ENCODE data around the gene SMYD3.
"Not testable (repeated sequence)": the region's sequence is repeated elsewhere in the genome, so short reads cannot be mapped to it uniquely, and the experiment has no call there.

The SMYD3 gene

DNA sequence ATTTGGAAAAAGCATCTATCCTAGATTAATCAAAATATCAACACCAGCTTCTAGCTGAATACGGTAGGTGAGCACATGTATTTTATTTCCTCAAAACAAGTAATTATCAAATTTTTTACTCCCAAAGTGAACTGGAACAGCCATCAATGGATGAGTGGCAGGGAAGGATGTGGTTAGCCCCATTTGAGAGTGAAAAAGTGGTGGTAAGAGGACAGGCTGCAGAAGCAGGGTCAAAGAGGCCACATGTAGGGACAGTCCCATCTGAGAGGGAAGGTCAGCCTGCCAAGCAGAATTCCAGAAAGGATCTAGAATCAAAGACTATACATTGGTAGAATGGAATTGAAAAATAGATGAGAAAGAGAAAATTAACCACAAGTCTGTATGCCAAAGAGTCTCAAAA lies 163.8 kb downstream of the SMYD3 start:
- no peak for DNase-seq

DNA sequence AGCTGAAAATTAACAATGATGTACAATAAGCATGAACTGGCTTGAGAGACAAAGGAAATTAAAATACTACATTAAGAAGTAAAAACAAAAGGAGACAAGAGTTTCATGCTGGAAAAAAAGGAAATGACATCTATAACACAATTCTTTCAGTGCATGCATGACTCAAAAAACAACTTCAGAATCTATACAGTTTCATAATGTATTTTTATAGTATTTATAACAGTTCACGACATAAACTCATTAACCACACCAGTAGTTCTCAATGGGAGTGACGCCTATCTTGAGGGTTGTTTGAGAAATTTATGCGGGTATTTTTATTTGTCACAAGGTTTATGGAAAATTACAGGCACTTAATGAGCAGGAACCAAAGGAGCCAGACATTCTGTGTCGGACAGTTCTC lies 168.5 kb downstream of the SMYD3 start:
- DNase-seq = peak; percentile 37

DNA sequence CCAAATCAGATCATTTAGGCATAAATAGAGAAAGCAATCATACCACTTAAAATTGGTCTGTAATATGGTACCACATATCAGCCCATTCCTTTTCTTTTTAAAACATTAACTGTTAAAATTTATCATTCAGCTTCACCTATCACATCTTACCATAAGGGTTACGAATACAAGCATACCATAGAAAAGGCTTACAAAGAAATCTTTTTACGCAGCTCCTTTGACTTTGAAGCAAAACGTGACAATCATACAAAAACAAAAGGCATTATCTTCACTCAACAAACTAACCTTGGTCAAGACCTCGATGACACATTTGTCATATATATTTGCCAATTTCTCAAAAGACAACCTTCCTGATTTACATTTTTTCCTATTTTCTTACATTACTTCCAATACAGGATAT lies 169.0 kb downstream of the SMYD3 start:
- no peak for DNase-seq

DNA sequence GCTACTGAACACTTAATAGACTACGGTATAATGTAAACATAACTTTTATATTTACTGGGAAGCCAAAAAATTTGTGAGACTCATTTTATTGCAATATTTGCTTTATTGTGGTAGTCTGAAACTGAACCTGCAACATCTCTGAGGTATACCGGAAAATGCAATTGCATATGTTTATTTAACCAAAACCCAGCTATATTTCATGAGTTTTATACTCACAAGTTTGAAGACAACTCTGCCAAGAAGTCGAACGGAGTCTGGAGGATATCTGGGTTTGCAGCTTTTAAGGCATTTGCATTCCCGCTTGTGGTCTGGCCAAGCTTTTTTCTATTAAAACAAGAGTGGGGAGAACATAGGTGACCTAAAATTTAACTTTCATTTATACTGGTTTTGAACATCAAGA lies 171.9 kb downstream of the SMYD3 start:
- no peak for DNase-seq

DNA sequence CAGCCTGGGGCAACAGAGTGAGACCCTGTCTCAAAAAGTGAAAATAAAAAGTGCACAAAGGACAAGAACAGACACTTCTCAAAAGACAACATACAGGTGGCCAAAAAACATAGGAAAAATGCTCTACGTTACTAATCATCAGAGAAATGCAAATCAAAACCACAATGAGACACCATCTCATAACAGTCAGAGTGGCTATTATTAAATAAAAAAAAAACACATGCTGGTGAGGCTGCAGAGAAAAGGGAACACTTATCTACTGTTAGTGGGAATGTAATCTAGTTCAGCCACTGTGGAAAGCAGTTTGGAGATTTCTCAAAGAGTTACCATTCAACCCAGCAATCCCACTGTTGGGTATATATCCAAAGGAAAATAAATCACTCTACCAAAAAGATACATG lies 173.2 kb downstream of the SMYD3 start:
- DNase-seq = no peak

DNA sequence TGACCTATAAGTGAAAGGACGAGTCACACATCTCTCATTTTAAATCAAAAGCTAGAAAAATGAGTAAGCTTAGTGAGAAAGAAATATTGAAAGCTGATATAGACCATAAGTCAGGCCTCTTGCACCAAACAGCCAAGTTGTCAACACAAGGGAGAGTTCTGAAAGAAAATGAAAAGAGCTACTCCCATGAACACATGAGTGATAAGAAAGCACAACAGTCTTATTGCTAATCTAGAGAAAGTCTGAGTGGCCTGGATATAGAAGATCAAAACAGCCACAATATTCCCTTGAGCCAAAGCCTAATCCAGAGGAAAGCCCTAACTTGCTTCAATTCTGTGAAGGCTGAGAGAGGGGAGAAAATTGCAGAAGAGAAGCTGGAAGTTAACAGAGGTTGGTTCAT lies 175.0 kb downstream of the SMYD3 start:
- DNase-seq = no peak

DNA sequence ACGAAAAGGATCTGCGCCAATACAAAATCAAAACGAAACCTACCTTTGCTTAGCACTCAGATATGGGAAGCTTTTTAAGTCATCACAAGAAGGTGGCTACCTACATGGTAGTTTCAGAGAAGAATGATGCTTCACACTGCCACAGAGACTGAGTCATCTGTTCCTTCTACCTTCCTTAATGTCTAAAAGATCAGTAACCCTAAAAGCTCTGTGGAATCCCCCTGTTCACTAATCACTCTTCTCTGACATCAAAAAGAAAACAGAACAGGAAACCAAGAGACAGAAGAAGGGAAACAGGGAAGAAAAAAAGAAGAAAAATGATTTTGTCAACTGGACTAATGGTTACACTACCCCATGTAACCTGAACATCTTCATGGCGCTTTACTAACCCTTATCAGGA lies 177.2 kb downstream of the SMYD3 start:
- no peak for DNase-seq

DNA sequence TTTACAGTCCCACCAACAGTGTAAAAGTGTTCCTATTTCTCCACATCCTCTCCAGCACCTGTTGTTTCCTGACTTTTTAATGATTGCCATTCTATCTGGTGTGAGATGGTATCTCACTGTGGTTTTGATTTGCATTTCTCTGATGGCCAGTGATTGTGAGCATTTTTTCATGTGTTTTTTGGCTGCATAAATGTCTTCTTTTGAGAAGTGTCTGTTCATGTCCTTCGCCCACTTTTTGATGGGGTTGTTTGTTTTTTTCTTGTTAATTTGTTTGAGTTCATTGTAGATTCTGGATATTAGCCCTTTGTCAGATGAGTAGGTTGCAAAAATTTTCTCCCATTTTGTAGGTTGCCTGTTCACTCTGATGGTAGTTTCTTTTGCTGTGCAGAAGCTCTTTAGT lies 177.8 kb downstream of the SMYD3 start:
- DNase-seq = not testable (repeated sequence)

DNA sequence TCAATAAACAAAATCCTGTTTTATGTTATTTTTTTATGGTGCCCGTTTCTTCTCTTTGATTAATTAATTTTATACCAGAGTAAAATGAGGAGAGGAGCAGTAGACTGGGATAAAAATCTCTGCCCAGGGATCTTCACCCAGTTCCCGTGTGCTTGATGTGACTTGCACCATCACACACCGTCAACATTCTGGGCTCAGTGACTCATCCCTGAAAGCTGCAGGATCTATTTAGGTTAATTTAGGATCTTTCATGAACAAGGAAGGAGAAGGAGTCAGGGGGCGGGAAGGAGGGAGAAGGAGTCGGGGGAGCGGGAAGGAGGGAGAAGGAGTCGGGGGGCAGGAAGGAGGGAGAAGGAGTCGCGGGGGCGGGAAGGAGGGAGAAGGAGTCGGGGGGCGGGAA lies 182.4 kb downstream of the SMYD3 start:
- no peak for DNase-seq

DNA sequence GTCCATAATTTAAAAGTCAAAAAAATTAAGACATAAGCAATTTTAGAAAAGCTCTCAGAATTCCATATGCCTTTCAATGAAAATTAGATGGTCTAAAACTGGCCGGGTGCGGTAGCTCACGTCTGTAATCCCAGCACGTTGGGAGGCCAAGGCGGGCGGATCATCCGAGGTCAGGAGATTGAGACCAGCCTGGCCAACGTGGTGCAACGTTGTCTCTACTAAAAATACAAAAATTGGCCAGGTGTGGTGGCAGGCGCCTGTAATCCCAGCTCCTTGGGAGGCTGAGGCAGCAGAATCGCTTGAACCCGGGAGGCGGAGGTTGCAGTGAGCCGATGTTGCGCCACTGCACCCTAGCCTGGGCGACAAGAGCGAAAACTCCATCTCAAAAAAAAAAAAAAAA lies 183.0 kb downstream of the SMYD3 start:
- not testable (repeated sequence) for DNase-seq

DNA sequence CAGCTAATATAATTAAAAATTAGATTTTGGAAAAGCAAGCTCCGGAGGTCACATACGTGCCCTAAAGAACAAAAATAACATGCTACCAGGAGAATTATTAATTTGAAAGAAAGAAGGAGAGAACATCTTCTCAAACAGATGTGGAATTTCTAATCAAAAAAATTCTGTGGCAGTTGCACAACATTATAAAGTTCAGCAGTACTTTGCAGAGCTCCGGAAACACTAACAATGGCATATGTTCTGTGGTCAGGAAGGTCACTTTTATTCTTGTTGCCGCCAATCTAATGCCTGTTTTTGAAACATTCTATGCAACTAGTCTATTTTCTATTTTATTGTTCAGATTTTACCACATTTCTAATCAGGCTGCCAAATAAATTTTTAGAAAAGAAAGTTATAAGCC lies 186.8 kb downstream of the SMYD3 start:
- DNase-seq = peak; percentile 50

DNA sequence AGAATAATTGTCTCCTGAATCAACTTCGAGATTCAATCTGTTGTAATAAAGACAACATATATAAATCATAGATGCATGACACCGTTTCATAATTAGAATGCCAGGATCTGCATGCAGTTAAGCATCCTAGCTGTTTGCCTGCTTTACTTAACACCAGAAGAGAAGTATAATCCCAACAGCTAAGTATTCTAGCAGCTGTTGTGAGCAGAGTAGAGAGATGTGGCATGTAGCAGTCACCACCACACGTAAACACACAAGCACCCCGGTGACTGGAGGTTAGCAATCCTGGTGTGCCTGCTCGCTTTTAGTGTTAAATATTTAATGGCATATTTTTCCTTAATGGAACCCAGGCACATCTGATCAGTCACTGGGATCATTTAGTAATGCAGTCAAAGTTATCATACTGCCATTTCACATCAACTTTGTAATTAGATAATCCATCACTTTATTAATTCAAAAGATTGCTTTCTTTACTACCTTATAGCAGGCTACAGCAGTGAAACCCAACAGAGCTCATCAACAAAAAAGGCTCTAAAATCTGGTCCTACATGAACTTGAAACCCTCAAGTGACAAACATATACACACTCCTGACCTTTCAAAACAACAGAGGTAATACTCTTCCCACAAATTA lies 187.9 kb downstream of the SMYD3 start:
- no peak for DNase-seq

DNA sequence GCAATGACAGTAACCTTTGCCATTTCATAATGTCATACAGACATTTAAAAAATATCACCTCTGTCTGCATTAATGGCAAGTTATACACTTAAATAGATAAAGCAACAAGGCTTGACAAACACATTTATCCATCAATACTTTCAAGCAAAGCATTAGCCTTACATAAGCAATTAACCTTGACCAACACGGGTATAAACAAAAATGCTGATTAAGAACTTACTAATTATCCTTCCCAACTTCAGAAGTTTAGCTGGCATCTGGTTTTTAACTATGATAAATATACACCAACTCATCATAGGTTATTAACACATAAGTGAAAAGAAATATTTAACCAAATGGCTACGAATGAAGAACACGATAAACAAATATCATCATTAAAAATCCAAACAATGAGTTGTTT lies 188.5 kb downstream of the SMYD3 start:
- no peak for DNase-seq

DNA sequence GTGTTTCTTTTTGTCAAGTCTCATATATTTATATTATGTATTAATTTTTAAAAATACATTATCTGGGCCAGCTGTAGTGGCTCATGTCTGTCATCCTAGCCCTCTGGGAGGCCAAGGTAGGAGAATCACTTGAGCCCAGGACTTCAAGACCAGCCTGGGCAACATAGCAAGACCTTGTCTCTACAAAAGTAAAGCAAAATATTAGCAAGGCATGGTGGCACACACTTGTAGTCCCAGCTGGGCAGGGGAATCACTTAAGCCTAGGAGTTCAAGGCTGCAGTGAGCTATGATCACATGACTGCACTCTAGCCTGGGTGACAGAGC lies 189.1 kb downstream of the SMYD3 start:
- DNase-seq = no peak

DNA sequence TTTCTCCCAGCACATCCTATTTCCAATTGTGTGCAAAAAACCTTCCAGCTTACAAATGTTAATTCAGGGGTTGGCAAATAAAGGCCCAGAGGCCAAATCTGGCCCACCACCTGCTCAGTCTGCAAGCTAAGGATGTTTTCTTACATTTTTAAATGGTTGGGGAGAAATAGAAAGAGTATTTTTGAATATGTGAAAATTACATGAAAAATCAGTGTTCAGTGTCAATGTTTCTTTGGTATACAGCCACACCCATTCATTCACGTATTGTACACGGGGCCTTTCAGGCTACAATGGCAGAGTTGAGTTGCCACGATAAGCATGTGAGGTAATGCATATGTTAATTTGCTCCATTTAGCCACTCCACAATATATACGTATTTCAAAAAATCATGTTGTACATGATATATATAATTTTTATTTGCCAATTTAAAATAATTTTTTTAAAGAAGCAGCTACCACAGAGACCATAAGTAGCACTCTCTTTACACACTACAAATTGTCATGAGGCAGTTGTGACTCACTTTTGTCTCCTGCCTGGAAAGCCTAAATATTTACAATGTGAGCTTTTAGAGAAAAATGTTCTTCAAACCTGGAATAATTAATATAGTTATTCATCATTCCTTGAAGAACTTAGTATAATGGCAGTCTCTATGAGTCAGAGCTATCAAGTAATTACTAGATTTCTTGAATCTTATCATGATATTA lies 189.6 kb downstream of the SMYD3 start:
- DNase-seq = no peak

DNA sequence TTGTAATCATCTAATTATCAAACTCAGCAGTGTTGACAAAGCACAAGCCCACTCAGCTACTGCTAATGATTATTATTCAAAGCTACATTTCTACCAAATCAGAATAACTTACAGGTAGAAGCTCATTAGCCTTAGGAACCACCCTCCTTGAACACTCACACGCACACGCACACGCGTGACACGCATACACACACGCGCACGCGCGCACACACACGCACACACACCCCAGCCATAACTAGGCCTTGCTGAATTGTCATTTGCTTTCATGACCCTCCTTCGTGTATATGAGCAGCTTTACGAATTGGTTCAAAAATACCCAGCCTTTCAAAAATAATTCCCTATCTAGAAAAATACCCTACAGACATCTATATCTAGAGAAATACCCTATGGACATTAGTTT lies 195.6 kb downstream of the SMYD3 start:
- no peak for DNase-seq

DNA sequence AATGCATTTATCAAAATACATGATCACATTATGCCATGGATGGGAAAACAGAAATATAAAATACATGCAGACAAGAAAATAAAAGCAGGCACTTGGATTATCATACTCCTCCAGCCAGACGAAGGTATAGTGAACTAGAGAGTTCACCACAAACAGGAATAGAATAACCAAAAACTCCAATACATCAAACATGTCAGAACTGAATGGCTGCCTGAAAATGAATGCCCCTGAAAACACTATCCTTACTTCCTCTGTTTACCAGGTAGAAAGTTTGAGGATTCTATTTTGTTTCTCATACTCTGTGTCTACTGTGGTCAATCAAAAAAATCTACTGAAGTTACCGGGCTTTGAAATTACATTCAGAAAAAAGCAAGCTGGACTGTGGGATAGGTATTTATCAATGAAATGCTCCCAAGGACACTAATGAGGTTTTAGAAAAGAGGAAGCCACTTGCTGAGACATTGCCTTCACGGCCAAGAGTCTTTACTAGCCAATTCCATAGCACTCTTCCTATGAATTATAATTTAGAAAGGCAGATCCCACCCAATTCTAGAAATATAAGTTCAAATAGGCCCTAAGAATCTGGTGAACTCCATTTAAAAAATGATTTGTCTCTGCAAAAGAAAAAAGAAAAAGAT lies 197.7 kb downstream of the SMYD3 start:
- peak; percentile 24 for DNase-seq

DNA sequence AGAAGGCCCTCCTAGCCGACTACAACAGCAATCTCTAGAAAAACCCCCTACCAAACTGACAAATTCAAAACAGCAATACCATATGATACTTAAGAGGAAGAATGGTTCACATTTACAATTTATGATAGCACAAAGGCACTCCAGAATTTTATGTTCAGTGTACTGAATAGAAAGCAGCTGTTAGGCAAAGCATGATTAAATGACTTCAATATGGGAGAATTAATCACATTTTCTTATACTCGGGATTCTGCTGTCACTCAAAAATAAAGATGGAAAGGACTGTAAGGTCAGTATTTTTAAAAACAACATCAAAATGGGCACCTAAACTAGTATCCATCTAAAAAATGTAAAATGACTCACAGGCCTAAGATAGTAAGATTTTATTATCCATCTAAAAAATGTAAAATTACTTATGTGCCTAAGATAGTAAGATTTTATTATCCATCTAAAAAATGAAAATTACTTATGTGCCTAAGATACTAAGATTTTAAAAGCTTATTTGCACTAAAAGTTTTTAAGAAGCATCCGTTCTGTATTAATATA lies 198.5 kb downstream of the SMYD3 start:
- DNase-seq = no peak

DNA sequence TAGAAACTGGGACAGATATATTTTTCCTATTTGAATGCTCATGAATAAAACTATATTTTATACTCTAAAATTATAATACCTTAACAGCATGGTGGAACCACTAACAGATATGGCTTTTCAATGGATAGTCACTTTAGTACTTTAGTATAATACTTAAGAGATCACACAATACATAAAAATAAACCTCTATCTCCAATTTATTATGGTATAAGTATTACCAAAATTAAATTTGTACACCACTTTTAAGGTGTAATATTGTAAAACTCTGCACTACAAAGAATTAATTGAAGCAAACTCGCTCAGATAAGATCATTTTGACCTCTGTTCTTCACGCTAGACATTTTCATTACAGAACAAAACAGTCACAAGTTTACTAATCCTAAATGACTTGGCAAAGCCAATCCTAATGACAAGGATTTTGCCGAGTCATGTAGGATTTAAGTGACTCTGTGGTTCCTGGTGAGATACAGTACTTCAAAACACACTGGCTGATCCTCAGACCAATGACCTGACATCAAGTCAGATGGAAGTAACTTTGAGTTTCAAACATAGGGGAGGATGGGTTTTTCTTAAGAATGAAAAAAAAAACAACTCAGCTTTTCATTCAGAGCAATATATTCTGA lies 200.6 kb downstream of the SMYD3 start:
- DNase-seq = peak; percentile 27

DNA sequence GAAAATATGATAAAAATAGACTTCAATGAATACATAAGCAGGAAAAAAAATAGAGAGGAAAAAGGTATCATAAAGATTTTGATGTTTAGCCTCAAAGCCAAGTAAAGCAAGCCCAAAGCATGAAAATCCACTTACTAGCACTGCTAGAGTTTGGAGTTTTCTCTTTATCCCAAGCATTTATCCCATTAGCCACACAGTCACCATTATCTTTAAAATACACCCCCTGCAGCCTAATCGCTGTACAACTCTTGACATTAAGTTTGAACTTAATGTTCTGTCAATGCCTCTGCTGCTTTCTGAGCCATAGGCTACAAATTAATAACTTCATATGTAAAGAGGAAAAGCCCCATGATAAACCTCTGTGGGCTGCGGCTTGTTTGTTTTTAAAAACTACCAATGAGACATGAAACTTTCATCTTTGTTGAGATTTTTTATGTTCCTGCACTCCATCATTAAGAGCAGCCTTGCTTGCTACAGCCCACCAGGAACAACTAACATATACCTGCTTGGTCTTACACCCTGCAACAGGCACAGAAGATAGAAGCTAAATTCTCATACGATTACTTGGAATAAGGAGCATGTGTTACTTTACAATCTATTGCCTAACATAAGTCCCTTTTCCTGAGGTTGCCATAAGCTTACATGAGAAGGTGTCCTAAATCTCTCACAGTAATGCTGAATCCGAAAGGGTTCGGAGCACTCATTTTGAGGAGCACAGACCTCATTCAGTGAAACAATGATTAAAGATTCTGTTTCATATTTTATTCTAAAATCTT lies 202.4 kb downstream of the SMYD3 start:
- DNase-seq = no peak

DNA sequence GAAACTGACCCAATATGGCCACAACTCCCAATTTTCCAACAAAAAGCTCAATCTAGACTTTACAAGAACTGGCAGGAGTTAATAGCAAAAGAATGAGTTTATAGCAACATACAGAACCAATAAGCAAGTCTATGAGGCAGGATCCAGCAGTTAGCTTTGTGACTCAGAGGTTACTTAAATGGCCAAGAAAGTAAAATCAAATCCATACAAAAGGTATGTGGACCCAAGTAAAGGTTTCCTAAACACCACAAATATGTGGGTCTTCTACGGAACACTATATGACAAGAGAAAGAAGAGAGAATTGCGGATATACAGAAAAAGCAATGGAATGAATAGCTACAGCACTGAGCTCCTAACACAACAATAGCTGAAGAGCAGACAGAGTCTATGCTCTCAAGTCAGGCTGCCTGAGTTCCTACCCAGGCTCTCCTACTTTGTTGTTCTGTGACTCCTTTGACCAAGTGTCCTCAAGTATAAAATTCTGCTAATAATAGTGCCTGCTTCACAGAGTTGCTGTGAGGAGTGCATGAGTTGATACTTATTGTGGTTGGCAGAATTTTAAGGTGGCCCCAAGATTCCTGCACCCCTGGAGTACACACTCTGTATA lies 204.3 kb downstream of the SMYD3 start:
- DNase-seq = no peak

DNA sequence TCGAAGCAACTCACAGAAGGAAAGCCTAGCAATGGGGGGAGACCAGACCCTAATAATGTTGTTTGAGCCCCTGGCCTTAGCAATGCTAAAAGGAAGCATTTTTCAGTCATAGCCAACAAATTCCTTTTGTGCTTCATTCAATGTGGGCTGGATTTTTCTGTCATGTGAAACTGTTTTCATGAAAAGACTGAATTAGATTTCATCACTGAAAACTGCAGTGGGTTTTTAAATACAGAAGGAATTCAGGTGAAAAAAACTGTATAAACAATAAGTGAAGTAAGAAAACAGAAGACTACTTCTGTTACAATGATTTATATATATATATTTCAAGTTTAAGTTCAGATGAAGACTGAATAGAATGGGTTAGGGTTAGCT lies 204.8 kb downstream of the SMYD3 start:
- no peak for DNase-seq

Data from MV-4-11 (cell line).